Testis (tissue), 3 donors: ENCODE data around the gene DYRK3. TPM values are rescaled to one million over a fixed set of nuclear protein-coding genes. Genes with fewer than 3 reads are reported as not detected.

Experiments used
- DNase-seq: peaks from one replicate; pipeline ENCODE4 v3.0.0-alpha.2; 2019
- H3K27ac ChIP-seq, 2 donors: fragments of 200-600 bp; sonication (generic); one replicate each; pipeline ENCODE4 v1.5.1; 2019
- H3K27me3 ChIP-seq: fragments of 200-600 bp; sonication (generic); one replicate; pipeline ENCODE4 v1.5.1; 2019
- H3K36me3 ChIP-seq: fragments of 200-600 bp; sonication (generic); one replicate; pipeline ENCODE4 v1.5.1; 2017; ENCODE audit warnings: low read depth; ENCODE audit errors: missing control alignments
- H3K4me1 ChIP-seq: fragments of 200-600 bp; sonication (generic); one replicate; pipeline ENCODE4 v1.5.1; 2019
- H3K4me3 ChIP-seq, 2 donors: fragments of 200-600 bp; sonication (generic); one replicate each; pipeline ENCODE4 v1.5.1; 2017 to 2019
- H3K9me3 ChIP-seq: fragments of 200-600 bp; sonication (generic); one replicate; pipeline ENCODE4 v1.5.1; 2017
- CTCF ChIP-seq, 3 experiments: fragments of 450-650 bp in 2 of 3; fragments of 200-600 bp in 1 of 3; sonication (generic) in 1 of 3; IDR thresholded peaks; one replicate each; pipeline ENCODE4 v1.5.1; 2016 to 2019; ENCODE audit warnings: antibody characterized with exemption in 3 of 3, mild to moderate bottlenecking in 2 of 3, moderate library complexity in 1 of 3
- POLR2A ChIP-seq: fragments of 450-650 bp; IDR thresholded peaks from one replicate; pipeline ENCODE4 v1.6.1; 2017; ENCODE audit warnings: antibody characterized with exemption, mild to moderate bottlenecking, moderate library complexity
- WGBS, 2 donors: methylation state at CpG; one replicate each; pipeline ENCODE4 v1.1.5; 2018; 5-methylcytosine and 5-hydroxymethylcytosine counted together
- intact Hi-C: fragments of 100-400 bp; cut with DNase I; formaldehyde crosslinking; loops from one replicate; pipeline ENCODE4 v1.15.1; 2023; ENCODE audit warnings: low total_unique reads
- polyA plus RNA-seq: library from polyadenylated mRNA; stranded (reverse); fragments of 350-450 nt; fragmentation: Illumina TruSeq; extraction: RNeasy Lipid Tissue Mini Kit (QIAGEN cat#74804); gene quantifications from one replicate; pipeline ENCODE4 v1.2.3, GENCODE V29; 2014; ENCODE audit warnings: low read depth, low replicate concordance; ENCODE audit not compliant: insufficient read depth
- total RNA-seq, 2 donors: library from RNA; depleted of rRNA; stranded (reverse); fragments of >200 nt; gene quantifications; one replicate each; pipeline ENCODE4 v1.2.3, GENCODE V29; 2016

Gene DYRK3
- total and polyA plus RNA-seq, 3 donors from 2014 or later, result 36.4 to 143 (median 40.6) TPM

- peak; percentile 86 for DNase-seq
- TF ChIP-seq POLR2A (no peak), CTCF (IDR thresholded peaks at IDR 0.05) (no peak)
- H3K36me3 ChIP-seq, result no peaks in the 10 kb centered on the region
- H3K27ac ChIP-seq, result peak within 1 kb of the TSS; percentile 68 to 95
- no peaks in the 10 kb centered on the region for H3K27me3 ChIP-seq
- WGBS, 2 donors, result 1 to 3% methylated on average over 14 to 38 of the region's 82 CpGs
- H3K9me3 ChIP-seq, result no peaks in the 10 kb centered on the region
- H3K4me3 ChIP-seq, result peak within 1 kb of the TSS; percentile 74 to 92
- intact Hi-C loops, result no loop called here
- H3K4me1 ChIP-seq, result peaks cover 27% of the 10 kb centered on the region
These were observed 49.4 kb downstream of the DYRK3 start, which contains the start of gene MAPKAPK2 for GRCh38 chr1:206684478-206685333. Gene MAPKAPK2 (plus strand): TSS chr1:206684905. CDS start chr1:206685230, 325 bp downstream.

DNA sequence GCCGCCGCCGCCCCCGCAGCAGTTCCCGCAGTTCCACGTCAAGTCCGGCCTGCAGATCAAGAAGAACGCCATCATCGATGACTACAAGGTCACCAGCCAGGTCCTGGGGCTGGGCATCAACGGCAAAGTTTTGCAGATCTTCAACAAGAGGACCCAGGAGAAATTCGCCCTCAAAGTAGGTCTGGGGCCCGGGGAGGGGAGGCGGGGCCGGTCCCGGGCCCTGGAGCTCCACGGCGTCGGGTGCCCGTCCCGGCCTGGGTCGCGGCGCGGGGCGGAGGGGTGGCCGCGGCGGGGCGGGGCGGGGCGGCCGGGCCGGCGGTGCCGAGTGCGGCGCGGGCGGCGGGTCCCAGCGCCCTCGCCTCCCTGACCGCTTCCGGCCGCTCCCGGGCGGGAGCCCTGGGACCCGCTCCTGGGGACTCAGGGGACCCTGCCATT is 50.0 kb downstream of the DYRK3 start:
- Histone ChIP-seq H3K27me3 (no peaks in the 10 kb centered on the region), H3K9me3 (no peaks in the 10 kb centered on the region), H3K4me3 (peak overlapping the region; percentile 74 to 92), H3K36me3 (no peaks in the 10 kb centered on the region), H3K27ac (peak overlapping the region; percentile 68 to 95), H3K4me1 (peaks cover 33% of the 10 kb centered on the region)
- 0% methylated on average over 4 to 23 of the region's 48 CpGs for WGBS, 2 donors
- intact Hi-C loops, result no loop called here
- TF ChIP-seq POLR2A (no peak), CTCF (IDR thresholded peaks at IDR 0.05) (no peak)
- DNase-seq, result no peak

DNA sequence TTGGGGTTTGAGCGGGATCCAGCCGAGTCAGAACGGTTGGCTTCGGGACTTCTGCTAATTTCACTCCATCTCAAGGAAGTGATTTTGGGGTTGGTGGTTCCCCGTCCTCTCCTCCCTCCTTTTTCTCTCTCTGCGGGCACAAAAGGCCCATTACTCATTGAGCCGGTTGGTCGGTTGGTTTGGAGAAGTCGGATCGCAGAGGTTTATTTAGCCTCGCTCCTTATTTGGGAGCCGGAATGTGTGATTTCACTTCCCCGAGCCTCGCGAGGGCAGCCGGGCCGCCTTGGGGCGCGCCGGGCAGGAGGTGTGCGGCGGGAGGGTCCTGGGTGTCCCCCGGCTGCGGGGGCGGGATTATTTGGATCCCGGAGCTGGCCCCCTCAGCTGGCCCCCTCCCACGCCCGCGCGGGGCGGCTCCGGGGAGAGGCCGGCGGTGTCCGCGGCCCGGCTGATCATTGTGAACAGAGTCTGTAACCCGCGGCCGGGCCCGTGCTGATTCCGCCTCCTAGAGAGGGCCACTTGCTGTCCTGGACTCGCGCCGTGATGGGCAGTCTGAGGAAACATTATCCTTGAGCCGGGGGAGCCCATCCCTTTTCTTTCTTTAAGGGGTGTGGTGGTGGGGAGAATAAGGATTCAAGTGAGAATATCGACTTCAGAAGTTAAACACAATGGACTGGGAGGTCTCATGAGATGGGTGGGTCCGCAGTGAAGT is 50.6 kb downstream of the DYRK3 start:
- intact Hi-C loops, result no loop called here
- no peaks in the 10 kb centered on the region for H3K27me3 ChIP-seq
- H3K27ac ChIP-seq, result peak overlapping the region; percentile 68 to 95
- peak overlapping the region; percentile 74 to 92 for H3K4me3 ChIP-seq
- 0% methylated on average over 26 to 45 of the region's 48 CpGs for WGBS, 2 donors
- no peaks in the 10 kb centered on the region for H3K9me3 ChIP-seq
- TF ChIP-seq CTCF (IDR thresholded peaks at IDR 0.05) (no peak), POLR2A (no peak)
- peaks cover 38% of the 10 kb centered on the region for H3K4me1 ChIP-seq
- DNase-seq, result peak; percentile 65
- H3K36me3 ChIP-seq, result no peaks in the 10 kb centered on the region

- no peak for DNase-seq
- intact Hi-C loops, result no loop called here
- Histone ChIP-seq H3K36me3 (no peaks in the 10 kb centered on the region), H3K4me3 (peak overlapping the region; percentile 74 to 92), H3K27me3 (no peaks in the 10 kb centered on the region), H3K9me3 (no peaks in the 10 kb centered on the region), H3K4me1 (peaks cover 46% of the 10 kb centered on the region), H3K27ac (peak overlapping the region in 1 of 2 donors; percentile 95)
- TF ChIP-seq POLR2A, result no peak
- TF ChIP-seq CTCF (IDR thresholded peaks at IDR 0.05), result no peak
- 11 to 16% methylated on average over 8 of the region's 8 CpGs for WGBS, 2 donors
These were observed 51.3 kb downstream of the DYRK3 start for GRCh38 chr1:206686478-206687249.
